IMR-90 (cell line): Measurements from ENCODE around the gene PLXDC2. TPM values are rescaled to one million over a fixed set of nuclear protein-coding genes. Genes with fewer than 3 reads are reported as not detected.

Experiments used
- ATAC-seq: fragments of 200-7000 bp; cut with Tn5 transposase; 2 replicates; pipeline ENCODE4 v1.9.1; 2020; ENCODE audit warnings: low read depth, mild to moderate bottlenecking, moderate library complexity
- BruUV-seq: library from RNA; stranded (reverse); fragments of 400-500 nt; replicated peaks from 2 replicates; lab custom pipeline; 2021; lab: Mats Ljungman, UMichigan
- CTCF ChIA-PET: fragments of 300-600 bp; formaldehyde crosslinking; extraction: SDS; loops from one replicate; lab custom pipeline; 2021; ENCODE audit warnings: antibody characterized with exemption; lab: Yijun Ruan, JAX
- POLR2A ChIA-PET: fragments of 300-600 bp; sonication (Branson Sonifier 250); formaldehyde crosslinking; loops from one replicate; lab custom pipeline; 2022; ENCODE audit warnings: antibody characterized with exemption; ENCODE audit not compliant: unreplicated experiment; lab: Charles Lee
- DNase-seq: peaks from one replicate; pipeline ENCODE4 v3.0.0; 2013
- H2AFZ ChIP-seq: replicated peaks from 2 replicates; pipeline ENCODE3; 2013; ENCODE audit warnings: low read length, mild to moderate bottlenecking; ENCODE audit not compliant: poor library complexity
- H2AK5ac ChIP-seq: 2 replicates; pipeline ENCODE4 v1.6.1; 2013; ENCODE audit warnings: low read depth, low read length, inconsistent platforms
- H2AK9ac ChIP-seq: replicated peaks from 2 replicates; pipeline ENCODE3; 2013; ENCODE audit warnings: mild to moderate bottlenecking, low read depth, low read length, moderate library complexity; ENCODE audit not compliant: poor library complexity
- H2BK120ac ChIP-seq: 2 replicates; pipeline ENCODE4 v1.6.1; 2013; ENCODE audit warnings: low read depth, low read length, inconsistent platforms
- H2BK15ac ChIP-seq: 3 replicates; pipeline ENCODE4 v1.6.1; 2013; ENCODE audit warnings: low read depth, low read length, inconsistent platforms
- H2BK20ac ChIP-seq: 2 replicates; pipeline ENCODE4 v1.6.1; 2013; ENCODE audit warnings: low read depth, mild to moderate bottlenecking, inconsistent platforms, low read length, moderate library complexity
- H2BK5ac ChIP-seq: 2 replicates; pipeline ENCODE4 v1.6.1; 2013; ENCODE audit warnings: mild to moderate bottlenecking, low read depth, low read length, inconsistent platforms; ENCODE audit not compliant: poor library complexity, severe bottlenecking
- H3K14ac ChIP-seq: replicated peaks from 2 replicates; pipeline ENCODE4 v1.6.1; 2013; ENCODE audit warnings: low read depth, low read length, inconsistent platforms
- H3K18ac ChIP-seq: 2 replicates; pipeline ENCODE4 v1.6.1; 2013; ENCODE audit warnings: low read depth, low read length, control low read depth
- H3K23ac ChIP-seq: 2 replicates; pipeline ENCODE4 v1.6.1; 2013; ENCODE audit warnings: low read depth, low read length, inconsistent platforms
- H3K27ac ChIP-seq: 2 replicates; pipeline ENCODE4 v1.5.1; 2013; ENCODE audit warnings: mild to moderate bottlenecking, control low read depth, low read length; ENCODE audit not compliant: insufficient read depth
- H3K27me3 ChIP-seq: 2 replicates; pipeline ENCODE4 v1.6.1; 2013; ENCODE audit warnings: low read length; ENCODE audit not compliant: control insufficient read depth, insufficient read depth
- H3K36me3 ChIP-seq: 2 replicates; pipeline ENCODE4 v1.6.1; 2013; ENCODE audit warnings: low read length, mixed read lengths; ENCODE audit not compliant: control insufficient read depth, insufficient read depth
- H3K4ac ChIP-seq: 2 replicates; pipeline ENCODE4 v1.6.1; 2013; ENCODE audit warnings: low read depth, low read length, inconsistent platforms
- H3K4me1 ChIP-seq: 2 replicates; pipeline ENCODE4 v1.6.1; 2013; ENCODE audit warnings: low read length, mixed read lengths; ENCODE audit not compliant: control insufficient read depth, insufficient read depth
- H3K4me2 ChIP-seq: 2 replicates; pipeline ENCODE4 v1.6.1; 2013; ENCODE audit warnings: low read depth, mild to moderate bottlenecking, control low read depth, low read length, moderate library complexity
- H3K4me3 ChIP-seq: 2 replicates; pipeline ENCODE4 v1.5.1; 2013; ENCODE audit warnings: low read depth, mild to moderate bottlenecking, control low read depth, low read length, moderate library complexity; ENCODE audit not compliant: insufficient read depth
- H3K56ac ChIP-seq: 2 replicates; pipeline ENCODE4 v1.6.1; 2013; ENCODE audit warnings: low read length, inconsistent platforms; ENCODE audit not compliant: insufficient read depth; ENCODE audit errors: extremely low read depth
- H3K79me1 ChIP-seq, 2 experiments: 2 replicates each; pipeline ENCODE4 v1.6.1; 2013; ENCODE audit warnings: low read length in 2 of 2, inconsistent platforms in 1 of 2, low read depth in 1 of 2
- H3K9ac ChIP-seq: 2 replicates; pipeline ENCODE4 v1.6.1; 2013; ENCODE audit warnings: low read depth, low read length, control low read depth
- H3K9me1 ChIP-seq: 2 replicates; pipeline ENCODE4 v1.6.1; 2013; ENCODE audit warnings: low read length, inconsistent platforms; ENCODE audit not compliant: insufficient read depth
- H3K9me3 ChIP-seq: 2 replicates; pipeline ENCODE4 v1.6.1; 2013; ENCODE audit warnings: low read length; ENCODE audit not compliant: control insufficient read depth, insufficient read depth
- H4K20me1 ChIP-seq: 2 replicates; pipeline ENCODE4 v1.6.1; 2013; ENCODE audit warnings: low read length, inconsistent platforms; ENCODE audit not compliant: insufficient read depth
- H4K5ac ChIP-seq: 2 replicates; pipeline ENCODE4 v1.6.1; 2013; ENCODE audit warnings: mild to moderate bottlenecking, low read depth, low read length, control low read depth
- H4K8ac ChIP-seq, 2 experiments: 2 replicates each; pipeline ENCODE4 v1.6.1; 2013; ENCODE audit warnings: low read depth in 2 of 2, low read length in 2 of 2, control low read depth in 1 of 2, inconsistent platforms in 1 of 2
- H4K91ac ChIP-seq: 2 replicates; pipeline ENCODE4 v1.6.1; 2013; ENCODE audit warnings: low read depth, low read length, inconsistent platforms; ENCODE audit not compliant: insufficient read depth
- MAZ ChIP-seq: IDR thresholded peaks from 2 replicates; pipeline ENCODE4 v1.6.1; 2012; ENCODE audit warnings: low read depth, mild to moderate bottlenecking, low read length, improper control_type of control experiment, moderate library complexity, borderline replicate concordance
- NFE2L2 ChIP-seq: fragments of 150-350 bp; IDR thresholded peaks from 2 replicates; pipeline ENCODE4 v1.6.1; 2016; ENCODE audit warnings: low read depth, mild to moderate bottlenecking, low read length
- POLR2A ChIP-seq: IDR thresholded peaks from 2 replicates; pipeline ENCODE4 v1.6.1; 2012; ENCODE audit warnings: mild to moderate bottlenecking, low read depth, low read length
- RAD21 ChIP-seq: IDR thresholded peaks from 2 replicates; pipeline ENCODE4 v1.6.1; 2012; ENCODE audit warnings: low read length, improper control_type of control experiment
- RCOR1 ChIP-seq: IDR thresholded peaks from 2 replicates; pipeline ENCODE4 v1.6.1; 2012; ENCODE audit warnings: mild to moderate bottlenecking, low read length, improper control_type of control experiment; ENCODE audit not compliant: insufficient replicate concordance
- SMC3 ChIP-seq: fragments of 150-350 bp; IDR thresholded peaks from 2 replicates; pipeline ENCODE4 v1.6.1; 2016; ENCODE audit warnings: low read depth, mild to moderate bottlenecking, antibody characterized with exemption, low read length, moderate library complexity
- USF2 ChIP-seq: fragments of 150-350 bp; IDR thresholded peaks from 2 replicates; pipeline ENCODE4 v1.6.1; 2017; ENCODE audit warnings: mild to moderate bottlenecking, antibody characterized with exemption, low read length, low read depth
- WGBS, 2 experiments: methylation state at CpG; one replicate each; pipeline versions ENCODE4 v1.1.5 to v1.1.7; 2013; ENCODE audit warnings: missing lambda C conversion rate in 2 of 2; ENCODE audit not compliant: insufficient read length in 1 of 2; ENCODE audit errors: extremely low coverage in 2 of 2; 5-methylcytosine and 5-hydroxymethylcytosine counted together
- dilution Hi-C: fragments of 300-500 bp; cut with HindIII; formaldehyde crosslinking; loops from one replicate; pipeline ENCODE4 v1.14.3; 2018; ENCODE audit warnings: low sequenced_read_pairs; ENCODE audit not compliant: unreplicated experiment
- in situ Hi-C: fragments of 300-500 bp; cut with MboI; formaldehyde crosslinking; loops from 3 replicates; pipeline ENCODE4 v1.14.3; 2019; ENCODE audit warnings: low sequenced_read_pairs, inconsistent platforms, mixed read lengths
- intact Hi-C: fragments of 100-400 bp; cut with micrococcal nuclease; formaldehyde crosslinking; loops from 2 replicates; pipeline ENCODE4 v1.10.0; 2022
- polyA plus RNA-seq, 3 experiments: library from polyadenylated mRNA; depleted of rRNA; stranded (reverse); fragments of >200 nt; gene quantifications; 2 replicates each; pipeline ENCODE4 v1.2.3, GENCODE V29; 2012; ENCODE audit warnings: low replicate concordance in 1 of 3
- total RNA-seq: library from RNA; depleted of rRNA; stranded (reverse); fragments of >200 nt; gene quantifications from 2 replicates; pipeline ENCODE4 v1.2.3, GENCODE V29; 2012

PLXDC2 gene
- total and polyA plus RNA-seq, 2 of the 4 experiments (the other 2 are of a cell fraction) = 3.2 to 6.1 TPM

GRCh38 chr10:19772972-19773371 is 43.3 kb upstream of the PLXDC2 start:
- no peak; the same call in 1 of the 2 replicates for ATAC-seq
- Histone ChIP-seq H3K4ac (no peak overlapping the region), H3K56ac (no peak overlapping the region), H2AFZ (no peak overlapping the region), H3K14ac (no peak overlapping the region), H3K4me1 (0 out of 2 replicates have a peak, but pooled peaks cover 2% of the 10 kb centered on the region), H3K9ac (no peak overlapping the region), H2AK5ac (no peak overlapping the region), H3K18ac (no peak overlapping the region), H3K9me3 (peaks cover 2% of the 10 kb centered on the region; the same call in 1 of the 2 replicates), H2BK15ac (no peak overlapping the region), H4K91ac (no peak overlapping the region), H2BK120ac (no peak overlapping the region), H3K27ac (no peak overlapping the region), H3K4me3 (no peak overlapping the region), H2AK9ac (no peak overlapping the region), H3K4me2 (no peak overlapping the region), H2BK20ac (no peak overlapping the region), H4K20me1 (no peaks in the 10 kb centered on the region), H2BK5ac (no peak overlapping the region), H3K79me1 (no peaks in the 10 kb centered on the region), H3K36me3 (no peaks in the 10 kb centered on the region), H3K9me1 (no peaks in the 10 kb centered on the region; the same call in 1 of the 2 replicates), H3K27me3 (no peaks in the 10 kb centered on the region), H4K8ac (no peak overlapping the region), H3K23ac (no peak overlapping the region), H4K5ac (no peak overlapping the region)
- WGBS, 2 experiments = no CpG with 5 or more reads among the region's 2 CpGs
- BruUV-seq = no TSS peak
- intact Hi-C loops = no loop called here
- in situ Hi-C loops = no loop called here
- CTCF ChIA-PET = no interaction called here
- no peak for DNase-seq
- POLR2A ChIA-PET = no interaction called here
- TF ChIP-seq POLR2A (no peak), NFE2L2 (no peak), RCOR1 (no peak), RAD21 (no peak), MAZ (no peak), USF2 (no peak), SMC3 (no peak)
- dilution Hi-C loops = no loop called here
